ENCODE results near the gene FLT4.

DNA sequence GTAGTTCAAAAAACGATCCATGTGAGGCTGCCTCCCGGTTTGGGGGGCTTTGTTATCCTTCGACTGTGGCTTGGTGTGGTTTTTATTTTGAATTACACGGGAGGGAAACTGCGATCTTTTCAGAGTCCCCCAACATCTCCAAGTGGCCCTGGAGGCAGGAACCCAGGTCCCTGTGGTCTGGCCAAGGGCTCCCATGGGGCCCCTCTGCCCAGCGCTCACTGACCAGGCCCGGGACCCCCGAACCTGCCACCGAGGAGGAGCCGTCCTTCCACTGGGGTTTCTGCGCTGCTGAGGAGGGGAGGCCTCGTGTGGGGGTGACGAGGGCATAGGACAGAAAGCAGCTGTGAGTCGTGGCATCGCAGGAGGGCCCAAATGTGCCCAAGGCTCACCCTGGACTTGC lies 40.0 kb downstream of the FLT4 start:
- TF ChIP-seq, protein P1, sequence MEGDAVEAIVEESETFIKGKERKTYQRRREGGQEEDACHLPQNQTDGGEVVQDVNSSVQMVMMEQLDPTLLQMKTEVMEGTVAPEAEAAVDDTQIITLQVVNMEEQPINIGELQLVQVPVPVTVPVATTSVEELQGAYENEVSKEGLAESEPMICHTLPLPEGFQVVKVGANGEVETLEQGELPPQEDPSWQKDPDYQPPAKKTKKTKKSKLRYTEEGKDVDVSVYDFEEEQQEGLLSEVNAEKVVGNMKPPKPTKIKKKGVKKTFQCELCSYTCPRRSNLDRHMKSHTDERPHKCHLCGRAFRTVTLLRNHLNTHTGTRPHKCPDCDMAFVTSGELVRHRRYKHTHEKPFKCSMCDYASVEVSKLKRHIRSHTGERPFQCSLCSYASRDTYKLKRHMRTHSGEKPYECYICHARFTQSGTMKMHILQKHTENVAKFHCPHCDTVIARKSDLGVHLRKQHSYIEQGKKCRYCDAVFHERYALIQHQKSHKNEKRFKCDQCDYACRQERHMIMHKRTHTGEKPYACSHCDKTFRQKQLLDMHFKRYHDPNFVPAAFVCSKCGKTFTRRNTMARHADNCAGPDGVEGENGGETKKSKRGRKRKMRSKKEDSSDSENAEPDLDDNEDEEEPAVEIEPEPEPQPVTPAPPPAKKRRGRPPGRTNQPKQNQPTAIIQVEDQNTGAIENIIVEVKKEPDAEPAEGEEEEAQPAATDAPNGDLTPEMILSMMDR (IDR thresholded peaks at IDR 0.05), result no peak
- TF ChIP-seq EP300 (IDR thresholded peaks at IDR 0.05), result no peak
- TF ChIP-seq POLR2A (IDR thresholded peaks at IDR 0.05), result no peak

Data from ovary (tissue), 3 donors.